GM19023 (cell line): ENCODE measurements around the gene ZNF446.
A peak's percentile ranks its signal among the peaks of the same experiment; 100 is the strongest.
"Not testable (repeated sequence)": the region's sequence is repeated elsewhere in the genome, so short reads cannot be mapped to it uniquely, and the experiment has no call there.

Experiments
- ATAC-seq: cut with Tn5 transposase; IDR thresholded peaks from one replicate; pipeline ENCODE4 v1.9.1; 2021; ENCODE audit warnings: mild to moderate bottlenecking, moderate library complexity; ENCODE audit not compliant: unreplicated experiment

ZNF446 gene

GRCh38 chr19:58498316-58499020 lies 22.3 kb downstream of the ZNF446 start:
- peak; percentile 18 for ATAC-seq

GRCh38 chr19:58499021-58499927 lies 23.1 kb downstream of the ZNF446 start:
- ATAC-seq = peak; percentile 85

- no peak for ATAC-seq
Measured at GRCh38 chr19:58500242-58500641, 24.1 kb downstream of the ZNF446 start.

GRCh38 chr19:58507602-58508223 lies 31.6 kb downstream of the ZNF446 start:
- not testable (repeated sequence) for ATAC-seq

GRCh38 chr19:58509731-58510083 lies 33.6 kb downstream of the ZNF446 start:
- no peak for ATAC-seq

- no peak for ATAC-seq
Measured at GRCh38 chr19:58510084-58510862, 34.1 kb downstream of the ZNF446 start.

GRCh38 chr19:58511353-58512208 lies 35.4 kb downstream of the ZNF446 start, which contains the start of gene SLC27A5:
Gene SLC27A5 (minus strand): TSS chr19:58511992. CDS start chr19:58511955, 37 bp downstream.
- no peak for ATAC-seq

- no peak for ATAC-seq
Measured at GRCh38 chr19:58513213-58513693, 37.1 kb downstream of the ZNF446 start.

- peak; percentile 80 for ATAC-seq
Measured at GRCh38 chr19:58513694-58514563, 37.8 kb downstream of the ZNF446 start.

- ATAC-seq = no peak
Measured at GRCh38 chr19:58514564-58515022, 38.4 kb downstream of the ZNF446 start.

GRCh38 chr19:58515259-58515658 lies 39.1 kb downstream of the ZNF446 start:
- ATAC-seq = no peak

- ATAC-seq = no peak
Measured at GRCh38 chr19:58516246-58516836, 40.2 kb downstream of the ZNF446 start.

- ATAC-seq = no peak
Measured at GRCh38 chr19:58516964-58517833, 41.0 kb downstream of the ZNF446 start.

- ATAC-seq = no peak
Measured at GRCh38 chr19:58518256-58519086, 42.3 kb downstream of the ZNF446 start.

GRCh38 chr19:58519087-58519354 lies 42.9 kb downstream of the ZNF446 start:
- no peak for ATAC-seq

- ATAC-seq = peak; percentile 76
Measured at GRCh38 chr19:58519355-58520256, 43.5 kb downstream of the ZNF446 start, which contains the start of gene ZBTB45. Gene ZBTB45 (minus strand): TSS chr19:58519810. CDS start chr19:58517673, 2,137 bp downstream.
